Neutrophil (primary cell): ENCODE measurements around the gene SLC25A24.
A peak's percentile ranks its signal among the peaks of the same experiment; 100 is the strongest.

Experiments
- H3K27ac ChIP-seq: fragments of 200-600 bp; sonication (generic); 2 replicates; pipeline ENCODE4 v1.5.1; 2016; ENCODE audit warnings: mild to moderate bottlenecking, moderate library complexity
- H3K27me3 ChIP-seq: fragments of 200-600 bp; sonication (generic); 2 replicates; pipeline ENCODE4 v1.6.0; 2016; ENCODE audit warnings: mild to moderate bottlenecking
- H3K36me3 ChIP-seq: fragments of 200-600 bp; sonication (generic); 2 replicates; pipeline ENCODE4 v1.5.1; 2017
- H3K4me1 ChIP-seq, 2 experiments: fragments of 200-600 bp in 1 of 2; sonication (generic) in 1 of 2; 1 replicate in 1 of 2; 2 replicates in 1 of 2; pipeline versions ENCODE4 v1.5.1 to v1.6.1; 2013 to 2016; ENCODE audit warnings: low read depth in 1 of 2, low read length in 1 of 2, mild to moderate bottlenecking in 1 of 2, moderate library complexity in 1 of 2; ENCODE audit not compliant: control insufficient read depth in 1 of 2, insufficient read depth in 1 of 2
- H3K4me3 ChIP-seq, 2 experiments: fragments of 200-600 bp in 1 of 2; sonication (generic) in 1 of 2; 1 replicate in 1 of 2; 2 replicates in 1 of 2; pipeline ENCODE4 v1.5.1; 2013 to 2016; ENCODE audit warnings: low read depth in 1 of 2, low read length in 1 of 2, mild to moderate bottlenecking in 1 of 2, moderate library complexity in 1 of 2
- H3K9me3 ChIP-seq: fragments of 200-600 bp; sonication (generic); 2 replicates; pipeline ENCODE4 v1.5.1; 2016
- TF ChIP-seq, protein P1 (sequence below): fragments of 200-600 bp; sonication (generic); IDR thresholded peaks from 2 replicates; pipeline ENCODE4 v1.5.1; 2016; ENCODE audit warnings: antibody characterized with exemption

The SLC25A24 gene

DNA sequence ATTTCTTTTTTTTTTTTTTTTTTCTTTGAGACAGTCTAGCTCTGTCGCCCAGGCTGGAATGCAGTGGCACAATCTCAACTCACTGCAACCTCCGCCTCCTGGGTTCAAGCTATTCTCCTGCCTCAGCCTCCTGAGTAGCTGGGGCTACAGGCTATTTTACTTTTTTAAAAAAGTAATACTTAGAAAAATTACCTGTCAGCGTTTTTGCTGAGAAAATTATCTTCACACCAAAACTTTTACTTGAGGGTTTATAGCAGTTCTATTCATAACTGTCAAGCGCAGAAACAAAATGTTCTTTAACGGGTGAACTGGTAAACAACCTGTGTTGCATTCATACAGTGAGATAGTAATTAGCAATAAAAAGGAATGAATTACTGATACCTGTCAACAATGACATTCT is 1.5 kb upstream of the SLC25A24 start:
- TF ChIP-seq, protein P1, sequence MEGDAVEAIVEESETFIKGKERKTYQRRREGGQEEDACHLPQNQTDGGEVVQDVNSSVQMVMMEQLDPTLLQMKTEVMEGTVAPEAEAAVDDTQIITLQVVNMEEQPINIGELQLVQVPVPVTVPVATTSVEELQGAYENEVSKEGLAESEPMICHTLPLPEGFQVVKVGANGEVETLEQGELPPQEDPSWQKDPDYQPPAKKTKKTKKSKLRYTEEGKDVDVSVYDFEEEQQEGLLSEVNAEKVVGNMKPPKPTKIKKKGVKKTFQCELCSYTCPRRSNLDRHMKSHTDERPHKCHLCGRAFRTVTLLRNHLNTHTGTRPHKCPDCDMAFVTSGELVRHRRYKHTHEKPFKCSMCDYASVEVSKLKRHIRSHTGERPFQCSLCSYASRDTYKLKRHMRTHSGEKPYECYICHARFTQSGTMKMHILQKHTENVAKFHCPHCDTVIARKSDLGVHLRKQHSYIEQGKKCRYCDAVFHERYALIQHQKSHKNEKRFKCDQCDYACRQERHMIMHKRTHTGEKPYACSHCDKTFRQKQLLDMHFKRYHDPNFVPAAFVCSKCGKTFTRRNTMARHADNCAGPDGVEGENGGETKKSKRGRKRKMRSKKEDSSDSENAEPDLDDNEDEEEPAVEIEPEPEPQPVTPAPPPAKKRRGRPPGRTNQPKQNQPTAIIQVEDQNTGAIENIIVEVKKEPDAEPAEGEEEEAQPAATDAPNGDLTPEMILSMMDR, result no peak
- Histone ChIP-seq H3K4me3 (no peak overlapping the region), H3K27me3 (peaks cover 10% of the 10 kb centered on the region), H3K4me1 (peaks cover 22 to 26% of the 10 kb centered on the region in 2 experiments), H3K36me3 (peaks cover 4% of the 10 kb centered on the region), H3K9me3 (no peaks in the 10 kb centered on the region), H3K27ac (no peak overlapping the region)

DNA sequence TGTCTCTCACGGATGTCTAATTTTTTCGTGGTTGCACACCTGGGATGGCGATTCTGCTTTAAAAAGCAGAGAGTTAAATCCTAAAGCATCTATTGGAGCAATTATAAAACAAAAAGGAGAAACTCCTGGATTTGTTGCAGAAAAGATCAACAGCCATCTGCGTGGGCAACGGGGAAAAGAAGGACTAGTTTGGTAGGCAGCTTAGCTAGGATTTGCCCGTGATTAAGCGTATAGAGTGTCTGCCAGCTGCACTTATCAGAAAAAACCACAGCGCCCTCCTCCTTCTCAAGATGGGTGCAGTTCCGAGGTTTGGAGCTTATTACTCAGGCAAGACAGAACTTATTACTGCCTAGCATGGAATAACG is 526 bp upstream of the SLC25A24 start:
- peaks cover 10% of the 10 kb centered on the region for H3K27me3 ChIP-seq
- H3K4me1 ChIP-seq, result peaks cover 22 to 26% of the 10 kb centered on the region in 2 experiments
- H3K36me3 ChIP-seq, result peaks cover 11% of the 10 kb centered on the region
- H3K9me3 ChIP-seq, result no peaks in the 10 kb centered on the region
- peak overlapping the region; percentile 84 for H3K27ac ChIP-seq
- TF ChIP-seq, protein P1, result no peak
- H3K4me3 ChIP-seq, result peak overlapping the region; percentile 90 to 92

DNA sequence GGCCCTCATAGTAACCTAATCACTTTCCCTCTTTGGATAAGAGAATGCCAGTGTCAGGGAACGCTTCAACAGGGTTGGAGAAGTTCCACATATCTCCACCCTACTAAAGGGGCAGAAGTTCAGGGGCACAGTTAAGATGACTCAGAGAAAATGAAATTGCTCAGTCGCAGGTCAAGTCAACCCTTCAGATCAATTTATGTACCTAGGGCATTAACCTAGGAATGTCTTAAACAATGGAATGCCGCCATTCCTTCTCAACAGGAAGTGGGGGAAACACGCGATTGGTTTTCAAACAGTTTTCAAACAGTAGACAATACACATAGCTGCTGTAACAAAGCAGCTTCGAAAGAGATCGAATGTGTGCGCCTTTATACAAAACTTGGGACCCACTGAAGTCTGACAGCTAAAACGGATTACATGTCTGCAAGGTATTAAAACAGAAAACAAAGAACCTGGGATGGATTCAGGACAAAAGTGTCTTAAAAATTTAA is 897 bp downstream of the SLC25A24 start:
- TF ChIP-seq, protein P1, result no peak
- Histone ChIP-seq H3K9me3 (no peaks in the 10 kb centered on the region), H3K4me1 (peaks cover 22 to 26% of the 10 kb centered on the region in 2 experiments), H3K27ac (peak overlapping the region; percentile 84), H3K27me3 (no peaks in the 10 kb centered on the region), H3K36me3 (peaks cover 25% of the 10 kb centered on the region), H3K4me3 (peak overlapping the region; percentile 90 to 92)

DNA sequence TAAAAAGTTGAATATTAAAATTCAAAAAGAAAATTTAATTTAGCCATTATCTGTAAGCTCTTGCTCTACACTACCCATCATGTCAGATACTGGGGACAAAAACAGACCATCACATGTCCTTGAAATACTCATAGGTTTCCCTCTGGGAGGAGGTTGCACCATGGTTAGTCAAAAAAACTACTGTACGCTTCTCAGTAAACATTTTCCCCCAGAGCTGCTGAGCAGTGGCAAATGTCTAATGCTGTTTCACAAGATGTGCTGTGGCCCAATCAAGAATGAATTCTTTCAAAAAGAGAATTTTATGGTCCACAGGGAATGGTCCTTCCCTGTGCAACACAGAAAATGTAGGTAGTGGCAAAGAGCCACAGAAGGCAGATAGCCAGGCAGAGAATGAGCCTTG is 6.1 kb downstream of the SLC25A24 start:
- H3K36me3 ChIP-seq, result peaks cover 28% of the 10 kb centered on the region
- H3K27ac ChIP-seq, result no peak overlapping the region
- H3K4me3 ChIP-seq, result no peak overlapping the region
- H3K4me1 ChIP-seq, result peaks cover 9 to 15% of the 10 kb centered on the region in 2 experiments
- H3K9me3 ChIP-seq, result no peaks in the 10 kb centered on the region
- H3K27me3 ChIP-seq, result no peaks in the 10 kb centered on the region
- TF ChIP-seq, protein P1, result no peak

DNA sequence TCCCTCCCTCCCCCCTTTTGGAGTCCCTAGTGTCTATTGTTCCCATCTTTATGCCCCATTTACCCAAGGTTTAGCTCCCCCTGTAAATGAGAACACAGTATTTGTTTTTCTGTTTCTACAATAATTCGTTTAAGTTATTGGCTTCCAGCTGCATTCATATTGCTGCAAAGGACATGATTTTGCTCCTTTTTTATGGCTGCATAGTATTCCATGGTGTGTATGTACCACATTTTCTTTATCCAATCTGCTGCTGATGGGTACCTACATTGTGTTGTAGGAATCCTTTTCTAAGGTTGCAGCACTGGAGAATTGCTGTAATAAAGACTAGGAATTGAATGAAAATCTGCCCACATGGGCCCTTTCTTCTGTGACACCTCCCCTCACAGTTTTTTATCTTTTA is 6.8 kb downstream of the SLC25A24 start:
- Histone ChIP-seq H3K4me3 (no peak overlapping the region), H3K27ac (no peak overlapping the region), H3K9me3 (no peaks in the 10 kb centered on the region), H3K4me1 (peaks cover 2 to 8% of the 10 kb centered on the region in 2 experiments), H3K36me3 (peaks cover 28% of the 10 kb centered on the region), H3K27me3 (no peaks in the 10 kb centered on the region)
- TF ChIP-seq, protein P1, result no peak

DNA sequence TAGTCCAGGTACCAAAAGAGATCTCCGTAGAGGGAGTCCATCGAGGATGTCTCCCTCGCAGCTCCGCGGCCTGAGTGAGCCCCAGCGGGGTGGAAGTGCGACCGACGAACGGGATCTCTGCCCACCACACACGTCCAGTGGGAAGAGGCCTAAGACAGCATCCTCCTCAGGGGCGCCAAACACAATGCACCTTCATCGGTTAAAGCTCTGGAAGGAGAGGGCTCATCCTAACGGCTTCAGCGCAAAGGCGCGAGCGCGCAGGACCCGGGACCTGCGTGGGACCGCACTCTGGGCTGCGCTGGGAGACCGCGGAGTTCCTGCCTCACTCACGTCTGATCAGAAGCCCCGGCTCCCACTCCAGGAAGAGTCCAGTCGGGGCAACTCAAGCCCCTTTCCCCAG is 7.6 kb downstream of the SLC25A24 start:
- Histone ChIP-seq H3K27ac (no peak overlapping the region), H3K4me3 (no peak overlapping the region), H3K9me3 (no peaks in the 10 kb centered on the region), H3K4me1 (peaks cover 0 to 3% of the 10 kb centered on the region in 2 experiments), H3K36me3 (peaks cover 25% of the 10 kb centered on the region), H3K27me3 (no peaks in the 10 kb centered on the region)
- TF ChIP-seq, protein P1, result no peak
